Measurements from ENCODE around the gene MAP7D1.
A peak's percentile ranks its signal among the peaks of the same experiment; 100 is the strongest.
"Not testable (repeated sequence)": the region's sequence is repeated elsewhere in the genome, so short reads cannot be mapped to it uniquely, and the experiment has no call there.

The MAP7D1 gene

GRCh38 chr1:36179220-36179600 lies 23.2 kb downstream of the MAP7D1 start:
- no peaks in the 10 kb centered on the region for H3K9me3 Mint-ChIP-seq (ENCODE audit: low read depth)
- no peak overlapping the region for H3K4me3 Mint-ChIP-seq
- peaks cover 6% of the 10 kb centered on the region for H3K4me1 Mint-ChIP-seq (ENCODE audit: low read depth)
- no peaks in the 10 kb centered on the region for H3K27me3 Mint-ChIP-seq
- peaks cover 3% of the 10 kb centered on the region for H3K36me3 Mint-ChIP-seq
- H3K27ac Mint-ChIP-seq = no peak overlapping the region

- no peaks in the 10 kb centered on the region for H3K9me3 Mint-ChIP-seq (ENCODE audit: low read depth)
- peaks cover 6% of the 10 kb centered on the region for H3K4me1 Mint-ChIP-seq (ENCODE audit: low read depth)
- H3K36me3 Mint-ChIP-seq = peaks cover 3% of the 10 kb centered on the region
- peak overlapping the region; percentile 56 for H3K27ac Mint-ChIP-seq
- H3K27me3 Mint-ChIP-seq = no peaks in the 10 kb centered on the region
- no peak overlapping the region for H3K4me3 Mint-ChIP-seq
Observed at GRCh38 chr1:36182734-36183133, 26.8 kb downstream of the MAP7D1 start.

- Mint-ChIP-seq H3K27ac (peak overlapping the region; percentile 56), H3K27me3 (no peaks in the 10 kb centered on the region), H3K9me3 (ENCODE audit: low read depth) (no peaks in the 10 kb centered on the region), H3K4me3 (no peak overlapping the region), H3K4me1 (ENCODE audit: low read depth) (peaks cover 11% of the 10 kb centered on the region), H3K36me3 (peaks cover 3% of the 10 kb centered on the region)
Observed at GRCh38 chr1:36183309-36183856, 27.4 kb downstream of the MAP7D1 start.

GRCh38 chr1:36187800-36188593 lies 32.0 kb downstream of the MAP7D1 start:
- Mint-ChIP-seq H3K9me3 (ENCODE audit: low read depth) (no peaks in the 10 kb centered on the region), H3K36me3 (no peaks in the 10 kb centered on the region), H3K4me1 (ENCODE audit: low read depth) (peaks cover 7% of the 10 kb centered on the region), H3K27ac (peak overlapping the region; percentile 72), H3K27me3 (no peaks in the 10 kb centered on the region), H3K4me3 (no peak overlapping the region)

GRCh38 chr1:36196805-36197204 lies 40.8 kb downstream of the MAP7D1 start:
- not testable (repeated sequence) for H3K4me3 Mint-ChIP-seq; H3K4me1 Mint-ChIP-seq (ENCODE audit: low read depth); H3K27me3 Mint-ChIP-seq; H3K27ac Mint-ChIP-seq; H3K36me3 Mint-ChIP-seq; H3K9me3 Mint-ChIP-seq (ENCODE audit: low read depth)

GRCh38 chr1:36198641-36199040 lies 42.7 kb downstream of the MAP7D1 start:
- Mint-ChIP-seq H3K27ac (no peak overlapping the region), H3K4me3 (no peak overlapping the region), H3K9me3 (ENCODE audit: low read depth) (no peaks in the 10 kb centered on the region), H3K27me3 (no peaks in the 10 kb centered on the region), H3K4me1 (ENCODE audit: low read depth) (no peaks in the 10 kb centered on the region), H3K36me3 (no peaks in the 10 kb centered on the region)

GRCh38 chr1:36199934-36200741 lies 44.2 kb downstream of the MAP7D1 start:
- Mint-ChIP-seq H3K36me3 (no peaks in the 10 kb centered on the region), H3K4me1 (ENCODE audit: low read depth) (no peaks in the 10 kb centered on the region), H3K4me3 (no peak overlapping the region), H3K27ac (no peak overlapping the region), H3K27me3 (no peaks in the 10 kb centered on the region), H3K9me3 (ENCODE audit: low read depth) (no peaks in the 10 kb centered on the region)

GRCh38 chr1:36203027-36203553 lies 47.1 kb downstream of the MAP7D1 start:
- no peak overlapping the region for H3K4me3 Mint-ChIP-seq
- H3K4me1 Mint-ChIP-seq (ENCODE audit: low read depth) = peaks cover 4% of the 10 kb centered on the region
- H3K9me3 Mint-ChIP-seq (ENCODE audit: low read depth) = no peaks in the 10 kb centered on the region
- H3K36me3 Mint-ChIP-seq = no peaks in the 10 kb centered on the region
- no peak overlapping the region for H3K27ac Mint-ChIP-seq
- no peaks in the 10 kb centered on the region for H3K27me3 Mint-ChIP-seq

- Mint-ChIP-seq H3K4me3 (no peak overlapping the region), H3K4me1 (ENCODE audit: low read depth) (peaks cover 4% of the 10 kb centered on the region), H3K27ac (no peak overlapping the region), H3K36me3 (no peaks in the 10 kb centered on the region), H3K9me3 (ENCODE audit: low read depth) (no peaks in the 10 kb centered on the region), H3K27me3 (no peaks in the 10 kb centered on the region)
Observed at GRCh38 chr1:36203554-36204346, 47.8 kb downstream of the MAP7D1 start.

- Mint-ChIP-seq H3K27ac (no peak overlapping the region), H3K4me1 (ENCODE audit: low read depth) (peaks cover 4% of the 10 kb centered on the region), H3K36me3 (no peaks in the 10 kb centered on the region), H3K9me3 (ENCODE audit: low read depth) (no peaks in the 10 kb centered on the region), H3K27me3 (no peaks in the 10 kb centered on the region), H3K4me3 (no peak overlapping the region)
Observed at GRCh38 chr1:36204347-36204909, 48.5 kb downstream of the MAP7D1 start.

GRCh38 chr1:36206323-36206858 lies 50.4 kb downstream of the MAP7D1 start:
- no peaks in the 10 kb centered on the region for H3K9me3 Mint-ChIP-seq (ENCODE audit: low read depth)
- H3K27ac Mint-ChIP-seq = peak overlapping the region; percentile 76
- peaks cover 4% of the 10 kb centered on the region for H3K4me1 Mint-ChIP-seq (ENCODE audit: low read depth)
- H3K27me3 Mint-ChIP-seq = no peaks in the 10 kb centered on the region
- H3K4me3 Mint-ChIP-seq = no peak overlapping the region
- no peaks in the 10 kb centered on the region for H3K36me3 Mint-ChIP-seq

GRCh38 chr1:36207339-36207738 lies 51.4 kb downstream of the MAP7D1 start:
- H3K9me3 Mint-ChIP-seq (ENCODE audit: low read depth) = no peaks in the 10 kb centered on the region
- H3K36me3 Mint-ChIP-seq = no peaks in the 10 kb centered on the region
- H3K27ac Mint-ChIP-seq = no peak overlapping the region
- peaks cover 4% of the 10 kb centered on the region for H3K4me1 Mint-ChIP-seq (ENCODE audit: low read depth)
- no peaks in the 10 kb centered on the region for H3K27me3 Mint-ChIP-seq
- no peak overlapping the region for H3K4me3 Mint-ChIP-seq

GRCh38 chr1:36208978-36209703 lies 53.2 kb downstream of the MAP7D1 start:
- Mint-ChIP-seq H3K27me3 (no peaks in the 10 kb centered on the region), H3K27ac (no peak overlapping the region), H3K9me3 (ENCODE audit: low read depth) (no peaks in the 10 kb centered on the region), H3K4me1 (ENCODE audit: low read depth) (peaks cover 4% of the 10 kb centered on the region), H3K4me3 (no peak overlapping the region), H3K36me3 (no peaks in the 10 kb centered on the region)
